Sigmoid colon (tissue), 7 donors: ENCODE results near the gene TMEM61. TPM values are rescaled to one million over a fixed set of nuclear protein-coding genes. Genes with fewer than 3 reads are reported as not detected.

Source experiments
- DNase-seq: peaks from one replicate; pipeline ENCODE4 v3.0.0-alpha.2; 2019
- H3K27ac ChIP-seq, 4 donors: fragments of 200-600 bp; sonication (generic); one replicate each; pipeline ENCODE4 v1.5.1; 2016 to 2019; ENCODE audit warnings: mild to moderate bottlenecking in 1 of 4
- H3K27me3 ChIP-seq, 3 donors: fragments of 200-600 bp; sonication (generic); one replicate each; pipeline ENCODE4 v1.5.1; 2019; ENCODE audit warnings: mild to moderate bottlenecking in 1 of 3
- H3K36me3 ChIP-seq, 4 donors: fragments of 200-600 bp; sonication (generic); one replicate each; pipeline ENCODE4 v1.5.1; 2016 to 2019
- H3K4me1 ChIP-seq, 4 donors: fragments of 200-600 bp; sonication (generic); one replicate each; pipeline ENCODE4 v1.5.1; 2017 to 2019
- H3K4me3 ChIP-seq, 4 donors: fragments of 200-600 bp; sonication (generic); one replicate each; pipeline ENCODE4 v1.5.1; 2017 to 2019; ENCODE audit warnings: mild to moderate bottlenecking in 2 of 4, moderate library complexity in 1 of 4
- H3K9me3 ChIP-seq, 4 donors: fragments of 200-600 bp in 3 of 4; sonication (generic) in 3 of 4; one replicate each; pipeline versions ENCODE4 v1.5.1 to v1.6.1; 2013 to 2019
- EP300 ChIP-seq, 4 donors: sonication (generic); formaldehyde crosslinking; IDR thresholded peaks; one replicate each; pipeline ENCODE4 v1.6.1; 2017; ENCODE audit warnings: antibody characterized with exemption in 4 of 4
- POLR2A ChIP-seq, 2 donors: fragments of 450-650 bp; IDR thresholded peaks; one replicate each; pipeline ENCODE4 v1.6.1; 2016; ENCODE audit warnings: antibody characterized with exemption in 2 of 2, mild to moderate bottlenecking in 2 of 2, moderate library complexity in 2 of 2
- POLR2AphosphoS5 ChIP-seq, 4 donors: sonication (generic); formaldehyde crosslinking; IDR thresholded peaks; one replicate each; pipeline ENCODE4 v1.6.1; 2017; ENCODE audit warnings: antibody characterized with exemption in 4 of 4
- WGBS, 2 donors: extraction: QIAGEN DNeasy Blood & Tissue Kit; methylation state at CpG; one replicate each; pipeline ENCODE4 v1.1.7; 2013; 5-methylcytosine and 5-hydroxymethylcytosine counted together
- intact Hi-C: fragments of 100-400 bp; cut with DNase I; formaldehyde crosslinking; loops from one replicate; pipeline ENCODE4 v1.15.1; 2023
- polyA plus RNA-seq, 3 donors: library from polyadenylated mRNA; stranded (reverse); fragments of 200-250 nt; gene quantifications; one replicate each; pipeline ENCODE4 v1.2.3, GENCODE V29; 2013
- total RNA-seq, 4 donors: library from RNA; depleted of rRNA; stranded (reverse); fragments of >200 nt; gene quantifications; one replicate each; pipeline ENCODE4 v1.1.0, GENCODE V29; 2016
- TF ChIP-seq, protein P1 (sequence below), 4 experiments: fragments of 450-650 bp in 3 of 4; fragments of 200-600 bp in 1 of 4; IDR thresholded peaks; one replicate each; pipeline ENCODE4 v1.5.1; 2016 to 2019; ENCODE audit warnings: antibody characterized with exemption in 4 of 4, mild to moderate bottlenecking in 3 of 4, moderate library complexity in 2 of 4
- donor health status: healthy with polysubstance abuse.
- donor health status: Bipolar disorder and iron deficiency.
- donor health status: healthy.

TMEM61 gene
- total and polyA plus RNA-seq, 7 donors, result 0.41 to 15.3 (median 12.6) TPM; not detected in 2

DNA sequence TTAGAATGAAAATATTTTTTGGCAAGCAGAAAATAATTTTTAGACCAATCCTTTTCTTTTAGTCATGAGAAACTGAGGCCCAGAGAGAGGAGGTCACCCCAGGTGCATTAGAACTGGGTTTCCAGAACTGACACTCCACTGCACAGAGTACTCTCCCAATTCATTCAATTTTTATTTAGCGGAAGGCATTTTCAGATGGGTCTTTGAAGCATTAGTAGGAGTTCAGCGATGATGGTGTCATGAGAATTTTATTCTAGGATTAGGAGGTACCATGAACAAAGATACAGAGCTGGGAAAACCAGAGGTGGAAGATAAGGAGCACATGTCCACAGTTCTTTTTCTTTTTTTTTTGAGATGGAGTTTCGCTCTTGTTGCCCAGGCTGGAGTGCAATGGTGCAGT lies 61.2 kb downstream of the TMEM61 start:
- Histone ChIP-seq H3K27me3 (peaks cover 0 to 39% (median 27%) of the 10 kb centered on the region in 3 donors), H3K36me3 (no peaks in the 10 kb centered on the region), H3K4me3 (no peak overlapping the region), H3K27ac (no peak overlapping the region), H3K9me3 (no peaks in the 10 kb centered on the region), H3K4me1 (peaks cover 0 to 15% (median 10%) of the 10 kb centered on the region in 4 donors)
- DNase-seq, result no peak
- TF ChIP-seq POLR2AphosphoS5 (IDR thresholded peaks at IDR 0.05) (no peak), POLR2A (IDR thresholded peaks at IDR 0.05) (no peak), EP300 (IDR thresholded peaks at IDR 0.05) (no peak)
- TF ChIP-seq, protein P1, sequence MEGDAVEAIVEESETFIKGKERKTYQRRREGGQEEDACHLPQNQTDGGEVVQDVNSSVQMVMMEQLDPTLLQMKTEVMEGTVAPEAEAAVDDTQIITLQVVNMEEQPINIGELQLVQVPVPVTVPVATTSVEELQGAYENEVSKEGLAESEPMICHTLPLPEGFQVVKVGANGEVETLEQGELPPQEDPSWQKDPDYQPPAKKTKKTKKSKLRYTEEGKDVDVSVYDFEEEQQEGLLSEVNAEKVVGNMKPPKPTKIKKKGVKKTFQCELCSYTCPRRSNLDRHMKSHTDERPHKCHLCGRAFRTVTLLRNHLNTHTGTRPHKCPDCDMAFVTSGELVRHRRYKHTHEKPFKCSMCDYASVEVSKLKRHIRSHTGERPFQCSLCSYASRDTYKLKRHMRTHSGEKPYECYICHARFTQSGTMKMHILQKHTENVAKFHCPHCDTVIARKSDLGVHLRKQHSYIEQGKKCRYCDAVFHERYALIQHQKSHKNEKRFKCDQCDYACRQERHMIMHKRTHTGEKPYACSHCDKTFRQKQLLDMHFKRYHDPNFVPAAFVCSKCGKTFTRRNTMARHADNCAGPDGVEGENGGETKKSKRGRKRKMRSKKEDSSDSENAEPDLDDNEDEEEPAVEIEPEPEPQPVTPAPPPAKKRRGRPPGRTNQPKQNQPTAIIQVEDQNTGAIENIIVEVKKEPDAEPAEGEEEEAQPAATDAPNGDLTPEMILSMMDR (IDR thresholded peaks at IDR 0.05), result no peak
- intact Hi-C loops, result no loop called here
- 64 to 96% methylated on average over 3 of the region's 3 CpGs for WGBS, 2 donors

Other genes starting within 250 kb of the TMEM61 start
- gene PARS2, start 216.1 kb upstream of the TMEM61 start, total RNA-seq, result 1 to 10 TPM; 3.3 to 5.7 (median 4.9) TPM
- 1 to 10 TPM; 4.9 to 6.0 (median 5.6) TPM for gene PARS2, start 216.1 kb upstream of the TMEM61 start, polyA plus RNA-seq
- gene TTC22, start 179.3 kb upstream of the TMEM61 start, total RNA-seq, result 1 to 10 TPM in 2 of 4 donors, under 1 TPM in 2; 0.81 to 1.9 (median 0.95) TPM
- 10 to 100 TPM; 30.4 to 39.1 (median 33.0) TPM for gene TTC22, start 179.3 kb upstream of the TMEM61 start, polyA plus RNA-seq
- gene DHCR24, start 93.4 kb upstream of the TMEM61 start, total RNA-seq, result 10 to 100 TPM in 1 of 4 donors, 1 to 10 TPM in 3; 4.4 to 22.1 (median 9.0) TPM
- gene DHCR24, start 93.4 kb upstream of the TMEM61 start, polyA plus RNA-seq, result 100 to 1,000 TPM in 1 of 3 donors, 10 to 100 TPM in 2; 12.6 to 194 (median 17.6) TPM
- gene BSND, start 18.3 kb downstream of the TMEM61 start, total RNA-seq, result not detected
- gene BSND, start 18.3 kb downstream of the TMEM61 start, polyA plus RNA-seq, result not detected
- under 1 TPM in 1 of 4 donors, not detected in 3; 0.28 TPM for gene PCSK9, start 58.9 kb downstream of the TMEM61 start, total RNA-seq
- gene PCSK9, start 58.9 kb downstream of the TMEM61 start, polyA plus RNA-seq, result 10 to 100 TPM in 1 of 3 donors, 1 to 10 TPM in 2; 1.2 to 41.9 (median 5.5) TPM
- gene USP24, start 234.7 kb downstream of the TMEM61 start, total RNA-seq, result 10 to 100 TPM; 46.4 to 66.2 (median 53.6) TPM
- gene USP24, start 234.7 kb downstream of the TMEM61 start, polyA plus RNA-seq, result 10 to 100 TPM in 1 of 3 donors, 1 to 10 TPM in 2; 3.6 to 16.4 (median 6.0) TPM